CD4-positive, alpha-beta memory T cell (primary cell): ENCODE measurements around the gene FRS3. TPM values are rescaled to one million over a fixed set of nuclear protein-coding genes. Genes with fewer than 3 reads are reported as not detected.
A peak's percentile ranks its signal among the peaks of the same experiment; 100 is the strongest.

Source experiments
- CTCF ChIA-PET: fragments of 350-600 bp; sonication (Branson Sonifier 250); formaldehyde crosslinking; loops from one replicate; lab custom pipeline; 2021; ENCODE audit warnings: inconsistent platforms; ENCODE audit not compliant: partially characterized antibody; lab: Charles Lee
- POLR2A ChIA-PET: fragments of 350-600 bp; sonication (Branson Sonifier 250); formaldehyde crosslinking; loops from one replicate; lab custom pipeline; 2021; ENCODE audit not compliant: partially characterized antibody; lab: Charles Lee
- DNase-seq, 5 donors: peaks; one replicate each; pipeline versions ENCODE4 v3.0.0 to v3.0.0-alpha.2; 2020 to 2022; ENCODE audit warnings: mixed read lengths in 1 of 5
- H3K27ac ChIP-seq: one replicate; pipeline ENCODE4 v1.7.0; 2013; ENCODE audit warnings: low read depth, low read length
- H3K27me3 ChIP-seq: 2 replicates; pipeline ENCODE4 v1.7.0; 2013; ENCODE audit warnings: mild to moderate bottlenecking, low read length, moderate library complexity; ENCODE audit not compliant: insufficient read depth
- H3K36me3 ChIP-seq: 2 replicates; pipeline ENCODE4 v1.7.0; 2013; ENCODE audit warnings: mild to moderate bottlenecking, low read length, moderate library complexity; ENCODE audit not compliant: insufficient read depth
- H3K4me1 ChIP-seq: 2 replicates; pipeline ENCODE4 v1.7.0; 2013; ENCODE audit warnings: mild to moderate bottlenecking, low read length, moderate library complexity; ENCODE audit not compliant: insufficient read depth
- H3K4me3 ChIP-seq, 2 donors: one replicate each; pipeline ENCODE4 v1.7.0; 2013; ENCODE audit warnings: low read length in 2 of 2, mild to moderate bottlenecking in 1 of 2
- H3K9me3 ChIP-seq, 2 donors: one replicate each; pipeline ENCODE4 v1.7.0; 2013; ENCODE audit warnings: low read length in 2 of 2, control low read depth in 1 of 2; ENCODE audit not compliant: control insufficient read depth in 1 of 2
- H3K27ac Mint-ChIP-seq, 7 donors: one replicate each; pipeline ENCODE4 v1.8.0; 2020 to 2021; ENCODE audit warnings: mixed read lengths in 7 of 7, mild to moderate bottlenecking in 6 of 7, inconsistent platforms in 3 of 7, moderate library complexity in 3 of 7
- H3K27me3 Mint-ChIP-seq, 2 donors: one replicate each; pipeline ENCODE4 v1.8.0; 2020 to 2021; ENCODE audit warnings: mixed read lengths in 2 of 2
- H3K36me3 Mint-ChIP-seq, 2 donors: one replicate each; pipeline ENCODE4 v1.8.0; 2020 to 2021; ENCODE audit warnings: mixed read lengths in 2 of 2, inconsistent platforms in 1 of 2, mild to moderate bottlenecking in 1 of 2
- H3K4me1 Mint-ChIP-seq, 4 donors: one replicate each; pipeline ENCODE4 v1.8.0; 2020 to 2021; ENCODE audit warnings: mixed read lengths in 4 of 4, mild to moderate bottlenecking in 1 of 4
- H3K4me3 Mint-ChIP-seq, 8 donors: one replicate each; pipeline ENCODE4 v1.8.0; 2020 to 2021; ENCODE audit warnings: mixed read lengths in 8 of 8, mild to moderate bottlenecking in 7 of 8, moderate library complexity in 6 of 8, inconsistent platforms in 3 of 8
- H3K9me3 Mint-ChIP-seq, 8 donors: one replicate each; pipeline ENCODE4 v1.8.0; 2020 to 2021; ENCODE audit warnings: mixed read lengths in 8 of 8, mild to moderate bottlenecking in 5 of 8, inconsistent platforms in 3 of 8, moderate library complexity in 1 of 8
- intact Hi-C: fragments of 100-400 bp; cut with micrococcal nuclease; formaldehyde crosslinking; loops from one replicate; pipeline ENCODE4 v1.15.1; 2023
- polyA plus RNA-seq, 2 donors: library from polyadenylated mRNA; unstranded; fragments of 300-500 nt; fragmentation: Illumina TruSeq; gene quantifications; one replicate each; pipeline ENCODE4 v1.2.3, GENCODE V29; 2021
- total RNA-seq, 2 experiments: library from RNA; stranded (reverse); gene quantifications; one replicate each; pipeline ENCODE4 v1.2.3, GENCODE V29; 2021

Gene FRS3
- total RNA-seq (1 to 10 TPM; 8.9 to 10.0 TPM), polyA plus RNA-seq (1 to 10 TPM; 2.2 to 2.8 TPM)

- Mint-ChIP-seq H3K9me3 (no peaks in the 10 kb centered on the region), H3K27ac (peak within 1 kb of the TSS in 6 of 7 donors; percentile 83 to 93 (median 88))
- POLR2A ChIA-PET = interaction anchor here (0.7 to 1.2 kb wide), 3 partner anchors 44 to 526 kb away, joined by 3 read pairs; partner anchors contain the start of gene TAF8
These were observed at the start of gene FRS3 for GRCh38 chr6:41779788-41780550. TSS of gene FRS3 (minus strand) at chr6:41779900. CDS start at chr6:41776987, 2,913 bp downstream.

GRCh38 chr6:41826343-41827022 lies 46.8 kb upstream of the FRS3 start:
- Mint-ChIP-seq H3K4me3 (no peak overlapping the region), H3K4me1 (no peaks in the 10 kb centered on the region), H3K27ac (no peak overlapping the region), H3K27me3 (no peaks in the 10 kb centered on the region), H3K36me3 (peaks cover 0 to under 1% of the 10 kb centered on the region in 2 donors), H3K9me3 (no peaks in the 10 kb centered on the region)
- Histone ChIP-seq H3K27ac (no peak overlapping the region), H3K9me3 (no peaks in the 10 kb centered on the region), H3K4me3 (no peak overlapping the region), H3K4me1 (no peaks in the 10 kb centered on the region), H3K27me3 (no peaks in the 10 kb centered on the region), H3K36me3 (no peaks in the 10 kb centered on the region)
- DNase-seq = no peak
- ChIA-PET POLR2A (no interaction called here), CTCF (interaction anchor here (1.3 kb wide), 1 partner anchor 41 kb away, joined by 3 read pairs; no protein-coding TSS in a partner anchor)
- intact Hi-C loops = no loop called here

More at GRCh38 chr6:41779788-41780550, at the start of gene FRS3:
- peak within 1 kb of the TSS; percentile 45 to 76 for H3K4me3 ChIP-seq
- intact Hi-C loops = loop anchor here (1.0 to 10.0 kb wide), 8 partner anchors 7 to 1395 kb away; partner anchors contain the start of genes MRPS10, SRF, TFEB and TOMM6
- CTCF ChIA-PET = interaction anchor here (0.6 to 9.8 kb wide), 5 partner anchors 11 to 768 kb away, joined by 3 to 178 read pairs (median 3); partner anchors contain the start of gene TAF8
- peaks cover 6% of the 10 kb centered on the region for H3K36me3 ChIP-seq
- peak; percentile 96 to 99 (median 97) for DNase-seq
- no peaks in the 10 kb centered on the region for H3K9me3 ChIP-seq
- Mint-ChIP-seq H3K36me3 (peaks cover 4 to 15% of the 10 kb centered on the region in 2 donors), H3K4me3 (peak within 1 kb of the TSS; percentile 87 to 94 (median 88)), H3K27me3 (peaks cover 2 to 3% of the 10 kb centered on the region in 2 donors), H3K4me1 (peaks cover 9 to 32% (median 13%) of the 10 kb centered on the region in 4 donors)
- no peaks in the 10 kb centered on the region for H3K27me3 ChIP-seq
- peaks cover 15% of the 10 kb centered on the region for H3K4me1 ChIP-seq
- H3K27ac ChIP-seq = peak within 1 kb of the TSS; percentile 44

GRCh38 chr6:41824571-41825569 lies 45.2 kb upstream of the FRS3 start:
- no peak for DNase-seq
- no peaks in the 10 kb centered on the region for H3K36me3 Mint-ChIP-seq
- no peaks in the 10 kb centered on the region for H3K27me3 ChIP-seq
- H3K4me1 Mint-ChIP-seq = no peaks in the 10 kb centered on the region
- no peaks in the 10 kb centered on the region for H3K9me3 Mint-ChIP-seq
- no peaks in the 10 kb centered on the region for H3K9me3 ChIP-seq
- H3K27ac Mint-ChIP-seq = no peak overlapping the region
- H3K4me1 ChIP-seq = no peaks in the 10 kb centered on the region
- no peak overlapping the region for H3K4me3 ChIP-seq
- no peaks in the 10 kb centered on the region for H3K27me3 Mint-ChIP-seq
- intact Hi-C loops = no loop called here
- H3K4me3 Mint-ChIP-seq = no peak overlapping the region
- ChIA-PET CTCF (interaction anchor here (1.3 kb wide), 1 partner anchor 39 kb away, joined by 3 read pairs; no protein-coding TSS in a partner anchor), POLR2A (no interaction called here)
- no peaks in the 10 kb centered on the region for H3K36me3 ChIP-seq
- H3K27ac ChIP-seq = no peak overlapping the region

DNA sequence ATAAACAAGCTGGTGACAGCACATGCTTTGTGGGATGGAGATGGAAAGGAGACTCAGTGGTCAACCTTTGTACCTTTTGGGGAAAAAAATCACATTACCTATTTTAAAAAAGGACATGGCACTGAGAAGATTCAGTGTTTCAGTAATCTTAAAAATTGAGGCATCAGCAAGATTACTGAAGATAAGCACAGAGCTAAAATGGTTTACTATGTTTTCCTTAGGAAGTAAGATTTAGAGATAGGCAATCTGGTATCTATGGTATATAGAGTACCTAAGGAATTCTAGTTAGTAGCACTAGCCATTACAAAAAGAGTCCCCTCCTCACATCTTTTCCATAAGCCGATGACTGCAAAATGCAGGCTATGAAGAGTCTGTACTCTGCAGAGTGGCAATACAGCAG lies 43.5 kb upstream of the FRS3 start:
- intact Hi-C loops = no loop called here
- Histone ChIP-seq H3K27me3 (no peaks in the 10 kb centered on the region), H3K9me3 (no peaks in the 10 kb centered on the region), H3K27ac (no peak overlapping the region), H3K4me3 (no peak overlapping the region), H3K36me3 (no peaks in the 10 kb centered on the region), H3K4me1 (no peaks in the 10 kb centered on the region)
- ChIA-PET POLR2A (interaction anchor here (0.6 kb wide), 1 partner anchor 861 kb away, joined by 3 read pairs; no protein-coding TSS in a partner anchor), CTCF (no interaction called here)
- Mint-ChIP-seq H3K27me3 (no peaks in the 10 kb centered on the region), H3K4me3 (no peak overlapping the region), H3K27ac (no peak overlapping the region), H3K9me3 (no peaks in the 10 kb centered on the region), H3K36me3 (no peaks in the 10 kb centered on the region), H3K4me1 (no peaks in the 10 kb centered on the region)
- DNase-seq = no peak

DNA sequence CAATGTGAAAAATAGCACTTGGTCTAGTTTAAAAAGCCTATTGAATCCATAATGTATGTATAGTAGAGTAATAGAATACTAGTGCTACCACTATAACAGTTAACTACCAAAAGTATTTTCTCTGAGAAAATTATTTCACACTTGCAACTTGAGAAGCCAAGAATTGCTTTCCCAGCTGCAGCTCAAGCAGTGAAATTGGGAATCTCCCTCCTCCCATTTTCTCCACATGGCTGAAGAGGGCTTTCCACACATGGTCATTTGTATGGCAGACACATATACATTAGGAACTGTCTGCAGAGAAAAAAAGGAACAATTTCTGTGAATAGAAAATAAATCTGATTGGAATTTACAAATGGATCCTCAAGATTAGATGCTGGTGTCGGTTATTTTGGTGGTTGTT lies 42.3 kb upstream of the FRS3 start:
- Mint-ChIP-seq H3K27me3 (no peaks in the 10 kb centered on the region), H3K9me3 (no peaks in the 10 kb centered on the region), H3K36me3 (no peaks in the 10 kb centered on the region), H3K4me3 (no peak overlapping the region), H3K4me1 (no peaks in the 10 kb centered on the region), H3K27ac (no peak overlapping the region)
- POLR2A ChIA-PET = no interaction called here
- Histone ChIP-seq H3K4me3 (no peak overlapping the region), H3K36me3 (no peaks in the 10 kb centered on the region), H3K27ac (no peak overlapping the region), H3K4me1 (no peaks in the 10 kb centered on the region), H3K27me3 (no peaks in the 10 kb centered on the region), H3K9me3 (no peaks in the 10 kb centered on the region)
- intact Hi-C loops = no loop called here
- CTCF ChIA-PET = no interaction called here
- no peak for DNase-seq

DNA sequence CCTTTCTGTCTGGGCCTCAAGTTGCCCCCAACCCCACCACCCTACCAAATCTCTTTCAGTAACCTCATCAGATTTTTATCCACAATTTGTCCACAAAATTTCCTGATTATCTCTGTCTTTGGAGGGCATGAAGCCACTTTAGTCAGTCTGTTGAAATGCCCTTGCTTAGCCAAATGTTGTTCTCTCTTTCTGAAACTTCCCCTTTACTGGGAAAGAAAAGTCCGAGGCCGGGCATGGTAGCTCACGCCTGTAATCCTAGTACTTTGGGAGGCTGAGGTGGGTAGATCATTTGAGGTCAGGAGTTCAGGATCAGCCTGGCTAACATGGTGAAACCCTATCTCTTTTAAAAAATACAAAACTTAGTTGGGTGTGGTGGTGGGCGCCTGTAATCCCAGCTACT lies 41.6 kb upstream of the FRS3 start:
- Mint-ChIP-seq H3K27me3 (no peaks in the 10 kb centered on the region), H3K36me3 (no peaks in the 10 kb centered on the region), H3K4me3 (no peak overlapping the region), H3K9me3 (no peaks in the 10 kb centered on the region), H3K27ac (peak overlapping the region in 1 of 7 donors; percentile 25), H3K4me1 (no peaks in the 10 kb centered on the region)
- DNase-seq = no peak
- Histone ChIP-seq H3K27ac (no peak overlapping the region), H3K27me3 (no peaks in the 10 kb centered on the region), H3K4me1 (no peaks in the 10 kb centered on the region), H3K9me3 (no peaks in the 10 kb centered on the region), H3K4me3 (no peak overlapping the region), H3K36me3 (no peaks in the 10 kb centered on the region)
- CTCF ChIA-PET = no interaction called here
- POLR2A ChIA-PET = no interaction called here
- intact Hi-C loops = no loop called here
